Measurements from ENCODE around the gene RELN. TPM values are rescaled to one million over a fixed set of nuclear protein-coding genes. Genes with fewer than 3 reads are reported as not detected.
"Not testable (repeated sequence)": the region's sequence is repeated elsewhere in the genome, so short reads cannot be mapped to it uniquely, and the experiment has no call there.

The RELN gene
- total RNA-seq, 4 donors from 2014 or later, result 2.2 to 8.6 (median 3.5) TPM

GRCh38 chr7:103912891-103913605 is 76.4 kb downstream of the RELN start:
- H3K4me1 ChIP-seq, result no peaks in the 10 kb centered on the region
- no peak overlapping the region for H3K27ac ChIP-seq
- no peaks in the 10 kb centered on the region for H3K27me3 ChIP-seq
- no peak for TF ChIP-seq POLR2A (IDR thresholded peaks at IDR 0.05)
- no peak for TF ChIP-seq POLR2AphosphoS5 (IDR thresholded peaks at IDR 0.05)
- no peak for TF ChIP-seq EP300 (IDR thresholded peaks at IDR 0.05)
- no peak for TF ChIP-seq CTCF (IDR thresholded peaks at IDR 0.05)
- H3K4me3 ChIP-seq, result no peak overlapping the region
- no peaks in the 10 kb centered on the region for H3K36me3 ChIP-seq
- H3K9me3 ChIP-seq, result no peaks in the 10 kb centered on the region
- no peak for ATAC-seq
- WGBS, 2 donors (ENCODE audit: low coverage in 1 of 2), result 13 to 36% methylated on average over 1 of the region's 1 CpG

- not testable (repeated sequence) for H3K27ac ChIP-seq, H3K4me3 ChIP-seq, ATAC-seq, H3K36me3 ChIP-seq, H3K9me3 ChIP-seq, H3K27me3 ChIP-seq, H3K4me1 ChIP-seq
- 100% methylated on average over 1 of the region's 1 CpG; no CpG with 5 or more reads in 1 of the 2 donors for WGBS, 2 donors (ENCODE audit: low coverage in 1 of 2)
These were observed 78.4 kb downstream of the RELN start for GRCh38 chr7:103911015-103911414.

- H3K4me3 ChIP-seq, result no peak overlapping the region
- H3K27ac ChIP-seq, result no peak overlapping the region
- WGBS, 2 donors (ENCODE audit: low coverage in 1 of 2), result 60 to 74% methylated on average over 2 of the region's 2 CpGs
- no peaks in the 10 kb centered on the region for H3K9me3 ChIP-seq
- TF ChIP-seq POLR2AphosphoS5 (IDR thresholded peaks at IDR 0.05) (no peak), EP300 (IDR thresholded peaks at IDR 0.05) (no peak), POLR2A (IDR thresholded peaks at IDR 0.05) (no peak), CTCF (IDR thresholded peaks at IDR 0.05) (no peak)
- no peak for ATAC-seq
- no peaks in the 10 kb centered on the region for H3K27me3 ChIP-seq
- no peaks in the 10 kb centered on the region for H3K4me1 ChIP-seq
- H3K36me3 ChIP-seq, result no peaks in the 10 kb centered on the region
These were observed 83.5 kb downstream of the RELN start for GRCh38 chr7:103905997-103906396.

- Histone ChIP-seq H3K4me1 (no peaks in the 10 kb centered on the region), H3K4me3 (no peak overlapping the region), H3K36me3 (no peaks in the 10 kb centered on the region), H3K9me3 (no peaks in the 10 kb centered on the region), H3K27ac (no peak overlapping the region), H3K27me3 (no peaks in the 10 kb centered on the region)
- TF ChIP-seq CTCF (IDR thresholded peaks at IDR 0.05), result no peak
- no peak for TF ChIP-seq EP300 (IDR thresholded peaks at IDR 0.05)
- no peak for TF ChIP-seq POLR2A (IDR thresholded peaks at IDR 0.05)
- TF ChIP-seq POLR2AphosphoS5 (IDR thresholded peaks at IDR 0.05), result no peak
- whole genome bisulfite sequencing, 2 donors (ENCODE audit: low coverage in 1 of 2), result 21 to 26% methylated on average over 3 of the region's 3 CpGs
- no peak for ATAC-seq
These were observed 86.5 kb downstream of the RELN start for GRCh38 chr7:103902917-103903316.

GRCh38 chr7:103896826-103897225 is 92.6 kb downstream of the RELN start:
- not testable (repeated sequence) for H3K36me3 ChIP-seq, H3K27ac ChIP-seq, ATAC-seq, H3K4me1 ChIP-seq, H3K4me3 ChIP-seq, H3K9me3 ChIP-seq, H3K27me3 ChIP-seq
- 78 to 82% methylated on average over 4 of the region's 4 CpGs for WGBS, 2 donors (ENCODE audit: low coverage in 1 of 2)

Measured in gastroesophageal sphincter (tissue), 4 donors.